Endothelial cell of umbilical vein (primary cell): ENCODE data around the gene C20orf141.

Source experiments
- EZH2 ChIP-seq: IDR thresholded peaks from 2 replicates; pipeline ENCODE4 v1.6.1; 2012; ENCODE audit warnings: borderline replicate concordance, low read depth, mild to moderate bottlenecking, moderate library complexity, low read length, inconsistent platforms; ENCODE audit not compliant: severe bottlenecking
- JUN ChIP-seq: IDR thresholded peaks from 2 replicates; pipeline ENCODE4 v1.6.1; 2011; ENCODE audit warnings: borderline replicate concordance, low read depth; ENCODE audit not compliant: insufficient read length, insufficient read depth
- MYC ChIP-seq: IDR thresholded peaks from one replicate; pipeline ENCODE4 v1.6.1; 2011; ENCODE audit warnings: mild to moderate bottlenecking, low read depth, low read length
- POLR2A ChIP-seq: IDR thresholded peaks from 2 replicates; pipeline ENCODE4 v1.6.1; 2012; ENCODE audit warnings: low read depth, mild to moderate bottlenecking, control low read depth, low read length
- POLR2AphosphoS5 ChIP-seq: IDR thresholded peaks from 2 replicates; pipeline ENCODE4 v1.6.1; 2012; ENCODE audit warnings: low read depth, mild to moderate bottlenecking, control low read depth, low read length, moderate library complexity; ENCODE audit not compliant: insufficient read depth
- TF ChIP-seq, protein P1 (sequence below), 2 donors: IDR thresholded peaks; 1 replicate in 1 of 2; 2 replicates in 1 of 2; pipeline ENCODE4 v1.5.1; 2011; ENCODE audit warnings: low read length in 2 of 2, mild to moderate bottlenecking in 2 of 2, moderate library complexity in 2 of 2, control low read depth in 1 of 2, inconsistent platforms in 1 of 2, low read depth in 1 of 2; ENCODE audit not compliant: insufficient read depth in 1 of 2; ENCODE audit errors: extremely low read depth in 1 of 2
- TF ChIP-seq, protein P2 (sequence below): IDR thresholded peaks from 2 replicates; pipeline ENCODE4 v1.6.1; 2011; ENCODE audit not compliant: insufficient read depth, insufficient read length

DNA sequence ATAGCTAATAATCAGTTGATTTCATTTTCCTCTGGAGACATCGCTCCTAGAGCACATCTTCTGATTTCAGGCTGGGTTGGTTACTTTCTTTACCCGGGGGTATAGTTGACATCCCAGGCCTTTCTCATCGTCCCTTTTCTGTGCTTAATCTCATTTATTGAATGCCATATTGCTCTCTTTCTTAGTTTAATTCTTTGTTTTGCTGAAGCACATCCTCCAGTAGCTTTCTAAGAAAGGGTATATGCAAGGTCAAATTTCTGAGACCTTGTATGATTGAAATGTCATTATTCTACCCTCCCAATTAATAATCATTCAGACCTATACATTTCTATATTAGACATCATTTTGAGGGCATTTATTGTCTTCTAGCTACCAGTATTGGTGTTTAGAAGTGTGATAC lies 2.6 kb upstream of the C20orf141 start:
- TF ChIP-seq POLR2AphosphoS5 (no peak), POLR2A (no peak), MYC (no peak), EZH2 (no peak), JUN (no peak)
- TF ChIP-seq, protein P1, sequence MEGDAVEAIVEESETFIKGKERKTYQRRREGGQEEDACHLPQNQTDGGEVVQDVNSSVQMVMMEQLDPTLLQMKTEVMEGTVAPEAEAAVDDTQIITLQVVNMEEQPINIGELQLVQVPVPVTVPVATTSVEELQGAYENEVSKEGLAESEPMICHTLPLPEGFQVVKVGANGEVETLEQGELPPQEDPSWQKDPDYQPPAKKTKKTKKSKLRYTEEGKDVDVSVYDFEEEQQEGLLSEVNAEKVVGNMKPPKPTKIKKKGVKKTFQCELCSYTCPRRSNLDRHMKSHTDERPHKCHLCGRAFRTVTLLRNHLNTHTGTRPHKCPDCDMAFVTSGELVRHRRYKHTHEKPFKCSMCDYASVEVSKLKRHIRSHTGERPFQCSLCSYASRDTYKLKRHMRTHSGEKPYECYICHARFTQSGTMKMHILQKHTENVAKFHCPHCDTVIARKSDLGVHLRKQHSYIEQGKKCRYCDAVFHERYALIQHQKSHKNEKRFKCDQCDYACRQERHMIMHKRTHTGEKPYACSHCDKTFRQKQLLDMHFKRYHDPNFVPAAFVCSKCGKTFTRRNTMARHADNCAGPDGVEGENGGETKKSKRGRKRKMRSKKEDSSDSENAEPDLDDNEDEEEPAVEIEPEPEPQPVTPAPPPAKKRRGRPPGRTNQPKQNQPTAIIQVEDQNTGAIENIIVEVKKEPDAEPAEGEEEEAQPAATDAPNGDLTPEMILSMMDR (IDR thresholded peaks at IDR 0.05; ENCODE audit: extremely low read depth in 1 of 2, insufficient read depth in 1 of 2, low read depth in 1 of 2, low read length in 2 of 2), result no peak
- TF ChIP-seq, protein P2, sequence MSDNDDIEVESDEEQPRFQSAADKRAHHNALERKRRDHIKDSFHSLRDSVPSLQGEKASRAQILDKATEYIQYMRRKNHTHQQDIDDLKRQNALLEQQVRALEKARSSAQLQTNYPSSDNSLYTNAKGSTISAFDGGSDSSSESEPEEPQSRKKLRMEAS, result no peak
